ENCODE measurements around the gene METTL8. TPM values are rescaled to one million over a fixed set of nuclear protein-coding genes. Genes with fewer than 3 reads are reported as not detected.
"Not testable (repeated sequence)": the region's sequence is repeated elsewhere in the genome, so short reads cannot be mapped to it uniquely, and the experiment has no call there.

The METTL8 gene
- total RNA-seq, 1 experiment from 2014 or later, result 27.7 TPM

DNA sequence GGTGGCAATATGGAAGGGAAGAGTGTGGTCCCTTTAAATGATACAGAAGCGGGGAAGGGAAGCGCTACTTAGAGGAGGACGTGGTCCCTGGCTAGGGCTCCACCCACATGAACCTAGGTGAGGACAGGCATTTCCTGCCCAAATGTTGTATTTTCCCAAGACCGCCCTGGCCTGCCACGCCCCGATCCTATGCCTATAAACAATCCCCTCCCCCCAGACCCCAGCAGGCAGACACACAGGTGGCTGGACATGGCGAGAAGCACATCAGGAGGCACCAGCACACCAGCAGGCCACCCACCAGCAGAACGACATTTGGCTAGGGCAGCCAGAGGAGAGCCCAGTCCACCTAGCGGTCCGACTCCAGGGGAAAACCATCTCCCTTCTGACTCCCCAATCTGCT lies 47.2 kb downstream of the METTL8 start:
- Histone ChIP-seq H3K4me3 (ENCODE audit: low read depth in 2 of 2, low read length in 2 of 2) (no peak overlapping the region), H3K4me1 (ENCODE audit: control insufficient read depth, insufficient read depth, low read length) (peaks cover 3% of the 10 kb centered on the region), H3K9me3 (ENCODE audit: control insufficient read depth, insufficient read depth, low read depth, low read length) (no peaks in the 10 kb centered on the region), H3K36me3 (ENCODE audit: control insufficient read depth, insufficient read depth, low read length) (no peaks in the 10 kb centered on the region), H3K27ac (ENCODE audit: low read length) (no peak overlapping the region), H3K27me3 (ENCODE audit: control insufficient read depth, insufficient read depth, low read length) (no peaks in the 10 kb centered on the region)
- DNase-seq (ENCODE audit: low read depth, low spot score) (no peak), ATAC-seq (no peak)
- CTCF ChIA-PET, result interaction anchor here (0.7 to 1.0 kb wide), 3 partner anchors 29 to 411 kb away, joined by 3 to 4 read pairs (median 4); no protein-coding TSS in a partner anchor
- in situ Hi-C loops (cut with HindIII; ENCODE audit: low pct_unique_long_range_greater_than_20kb, low sequenced_read_pairs) (no loop called here), intact Hi-C loops (cut with micrococcal nuclease; ENCODE audit: unreplicated experiment) (no loop called here)
- TF ChIP-seq, protein P1, sequence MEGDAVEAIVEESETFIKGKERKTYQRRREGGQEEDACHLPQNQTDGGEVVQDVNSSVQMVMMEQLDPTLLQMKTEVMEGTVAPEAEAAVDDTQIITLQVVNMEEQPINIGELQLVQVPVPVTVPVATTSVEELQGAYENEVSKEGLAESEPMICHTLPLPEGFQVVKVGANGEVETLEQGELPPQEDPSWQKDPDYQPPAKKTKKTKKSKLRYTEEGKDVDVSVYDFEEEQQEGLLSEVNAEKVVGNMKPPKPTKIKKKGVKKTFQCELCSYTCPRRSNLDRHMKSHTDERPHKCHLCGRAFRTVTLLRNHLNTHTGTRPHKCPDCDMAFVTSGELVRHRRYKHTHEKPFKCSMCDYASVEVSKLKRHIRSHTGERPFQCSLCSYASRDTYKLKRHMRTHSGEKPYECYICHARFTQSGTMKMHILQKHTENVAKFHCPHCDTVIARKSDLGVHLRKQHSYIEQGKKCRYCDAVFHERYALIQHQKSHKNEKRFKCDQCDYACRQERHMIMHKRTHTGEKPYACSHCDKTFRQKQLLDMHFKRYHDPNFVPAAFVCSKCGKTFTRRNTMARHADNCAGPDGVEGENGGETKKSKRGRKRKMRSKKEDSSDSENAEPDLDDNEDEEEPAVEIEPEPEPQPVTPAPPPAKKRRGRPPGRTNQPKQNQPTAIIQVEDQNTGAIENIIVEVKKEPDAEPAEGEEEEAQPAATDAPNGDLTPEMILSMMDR (IDR thresholded peaks at IDR 0.05), result no peak
- TF ChIP-seq SIN3A (IDR thresholded peaks at IDR 0.05; ENCODE audit: borderline replicate concordance, insufficient read depth, low read depth, low read length) (no peak), TCF7L2 (IDR thresholded peaks at IDR 0.05; ENCODE audit: low read depth, low read length) (no peak), POLR2AphosphoS5 (IDR thresholded peaks at IDR 0.05; ENCODE audit: low read depth, low read length) (no peak)
- TF ChIP-seq, protein P2, sequence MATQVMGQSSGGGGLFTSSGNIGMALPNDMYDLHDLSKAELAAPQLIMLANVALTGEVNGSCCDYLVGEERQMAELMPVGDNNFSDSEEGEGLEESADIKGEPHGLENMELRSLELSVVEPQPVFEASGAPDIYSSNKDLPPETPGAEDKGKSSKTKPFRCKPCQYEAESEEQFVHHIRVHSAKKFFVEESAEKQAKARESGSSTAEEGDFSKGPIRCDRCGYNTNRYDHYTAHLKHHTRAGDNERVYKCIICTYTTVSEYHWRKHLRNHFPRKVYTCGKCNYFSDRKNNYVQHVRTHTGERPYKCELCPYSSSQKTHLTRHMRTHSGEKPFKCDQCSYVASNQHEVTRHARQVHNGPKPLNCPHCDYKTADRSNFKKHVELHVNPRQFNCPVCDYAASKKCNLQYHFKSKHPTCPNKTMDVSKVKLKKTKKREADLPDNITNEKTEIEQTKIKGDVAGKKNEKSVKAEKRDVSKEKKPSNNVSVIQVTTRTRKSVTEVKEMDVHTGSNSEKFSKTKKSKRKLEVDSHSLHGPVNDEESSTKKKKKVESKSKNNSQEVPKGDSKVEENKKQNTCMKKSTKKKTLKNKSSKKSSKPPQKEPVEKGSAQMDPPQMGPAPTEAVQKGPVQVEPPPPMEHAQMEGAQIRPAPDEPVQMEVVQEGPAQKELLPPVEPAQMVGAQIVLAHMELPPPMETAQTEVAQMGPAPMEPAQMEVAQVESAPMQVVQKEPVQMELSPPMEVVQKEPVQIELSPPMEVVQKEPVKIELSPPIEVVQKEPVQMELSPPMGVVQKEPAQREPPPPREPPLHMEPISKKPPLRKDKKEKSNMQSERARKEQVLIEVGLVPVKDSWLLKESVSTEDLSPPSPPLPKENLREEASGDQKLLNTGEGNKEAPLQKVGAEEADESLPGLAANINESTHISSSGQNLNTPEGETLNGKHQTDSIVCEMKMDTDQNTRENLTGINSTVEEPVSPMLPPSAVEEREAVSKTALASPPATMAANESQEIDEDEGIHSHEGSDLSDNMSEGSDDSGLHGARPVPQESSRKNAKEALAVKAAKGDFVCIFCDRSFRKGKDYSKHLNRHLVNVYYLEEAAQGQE (IDR thresholded peaks at IDR 0.05; ENCODE audit: insufficient read depth in 1 of 2, low read depth in 2 of 2, low read length in 1 of 2), result no peak
- no TSS peak for BruUV-seq (replicated peaks)
- POLR2A ChIA-PET, result no interaction called here

DNA sequence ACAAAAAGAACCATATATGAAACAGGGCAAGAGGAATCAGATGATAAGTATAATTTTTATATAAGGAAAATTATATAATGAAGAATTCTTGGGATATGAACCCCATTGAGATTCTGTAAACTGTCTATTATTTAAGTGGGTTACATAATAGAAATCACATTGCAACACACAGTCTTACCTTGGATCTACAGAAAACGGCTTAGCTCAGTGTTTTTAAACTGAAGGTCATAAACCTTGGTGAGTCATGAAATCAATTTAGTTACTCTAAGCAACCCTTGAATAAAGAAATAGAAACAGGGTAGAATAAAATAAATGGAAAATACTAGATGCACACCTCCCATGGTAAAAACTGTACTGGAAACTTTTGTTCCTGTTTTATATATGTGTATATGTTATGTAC lies 50.7 kb downstream of the METTL8 start:
- ChIA-PET CTCF (no interaction called here), POLR2A (interaction anchor here (0.5 kb wide), 1 partner anchor 561 kb away, joined by 4 read pairs; no protein-coding TSS in a partner anchor)
- H3K27ac ChIP-seq (ENCODE audit: low read length), result no peak overlapping the region
- H3K9me3 ChIP-seq (ENCODE audit: control insufficient read depth, insufficient read depth, low read depth, low read length), result no peaks in the 10 kb centered on the region
- H3K27me3 ChIP-seq (ENCODE audit: control insufficient read depth, insufficient read depth, low read length), result no peaks in the 10 kb centered on the region
- no peak for ATAC-seq
- no peak overlapping the region for H3K4me3 ChIP-seq (ENCODE audit: low read depth in 2 of 2, low read length in 2 of 2)
- H3K4me1 ChIP-seq (ENCODE audit: control insufficient read depth, insufficient read depth, low read length), result no peaks in the 10 kb centered on the region
- no peaks in the 10 kb centered on the region for H3K36me3 ChIP-seq (ENCODE audit: control insufficient read depth, insufficient read depth, low read length)
- intact Hi-C loops (cut with micrococcal nuclease; ENCODE audit: unreplicated experiment) (no loop called here), in situ Hi-C loops (cut with HindIII; ENCODE audit: low pct_unique_long_range_greater_than_20kb, low sequenced_read_pairs) (no loop called here)
- no peak for TF ChIP-seq SIN3A (IDR thresholded peaks at IDR 0.05; ENCODE audit: borderline replicate concordance, insufficient read depth, low read depth, low read length)
- TF ChIP-seq, protein P2 (IDR thresholded peaks at IDR 0.05; ENCODE audit: insufficient read depth in 1 of 2, low read depth in 2 of 2, low read length in 1 of 2), result no peak
- TF ChIP-seq, protein P1 (IDR thresholded peaks at IDR 0.05), result no peak
- TF ChIP-seq POLR2AphosphoS5 (IDR thresholded peaks at IDR 0.05; ENCODE audit: low read depth, low read length), result no peak
- no peak for TF ChIP-seq TCF7L2 (IDR thresholded peaks at IDR 0.05; ENCODE audit: low read depth, low read length)
- DNase-seq (ENCODE audit: low read depth, low spot score), result no peak
- no TSS peak for BruUV-seq (replicated peaks)

DNA sequence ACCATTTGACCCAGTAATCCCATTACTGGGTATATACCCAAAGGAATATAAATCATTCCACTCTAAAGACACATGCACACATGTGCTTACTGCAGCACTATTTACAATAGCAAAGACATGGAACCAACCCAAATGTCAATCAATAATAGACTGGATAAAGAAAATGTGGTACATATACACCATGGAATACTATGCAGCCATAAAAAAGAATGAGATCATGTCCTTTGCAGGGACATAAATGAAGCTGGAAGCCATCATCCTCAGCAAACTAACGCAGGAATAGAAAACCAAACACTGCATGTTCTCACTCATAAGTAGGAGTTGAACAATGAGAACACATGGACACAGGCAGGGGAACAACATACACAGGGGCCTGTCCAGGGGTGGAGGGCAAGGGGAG lies 51.6 kb downstream of the METTL8 start:
- BruUV-seq (replicated peaks); CTCF ChIA-PET: not testable (repeated sequence)

DNA sequence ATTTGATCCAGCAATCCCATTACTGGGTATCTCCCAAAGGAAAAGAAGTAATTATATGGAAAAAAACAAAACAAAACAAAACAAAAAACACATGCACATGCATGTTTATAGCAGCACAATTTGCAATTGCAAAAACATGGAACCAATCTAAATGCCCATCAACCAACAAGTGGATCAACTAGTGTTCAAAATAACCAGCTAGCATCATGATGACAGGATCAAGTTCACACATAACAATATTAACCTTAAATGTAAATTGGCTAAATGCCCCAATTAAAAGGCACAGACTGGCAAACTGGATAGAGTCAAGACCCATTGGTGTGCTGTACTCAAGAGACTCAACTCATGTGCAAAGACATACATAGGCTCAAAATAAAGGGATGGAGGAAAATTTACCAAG lies 55.9 kb downstream of the METTL8 start:
- H3K27ac ChIP-seq (ENCODE audit: low read length); intact Hi-C loops (cut with micrococcal nuclease; ENCODE audit: unreplicated experiment); H3K4me3 ChIP-seq (ENCODE audit: low read depth in 2 of 2, low read length in 2 of 2); H3K4me1 ChIP-seq (ENCODE audit: control insufficient read depth, insufficient read depth, low read length); CTCF ChIA-PET; H3K9me3 ChIP-seq (ENCODE audit: control insufficient read depth, insufficient read depth, low read depth, low read length); in situ Hi-C loops (cut with HindIII; ENCODE audit: low pct_unique_long_range_greater_than_20kb, low sequenced_read_pairs); H3K27me3 ChIP-seq (ENCODE audit: control insufficient read depth, insufficient read depth, low read length); BruUV-seq (replicated peaks); ATAC-seq; POLR2A ChIA-PET; H3K36me3 ChIP-seq (ENCODE audit: control insufficient read depth, insufficient read depth, low read length); DNase-seq (ENCODE audit: low read depth, low spot score): not testable (repeated sequence)

More for the DNA sequence above, 51.6 kb downstream of the METTL8 start:
- POLR2A ChIA-PET; H3K9me3 ChIP-seq (ENCODE audit: control insufficient read depth, insufficient read depth, low read depth, low read length); H3K27me3 ChIP-seq (ENCODE audit: control insufficient read depth, insufficient read depth, low read length); H3K4me3 ChIP-seq (ENCODE audit: low read depth in 2 of 2, low read length in 2 of 2); H3K27ac ChIP-seq (ENCODE audit: low read length); ATAC-seq; intact Hi-C loops (cut with micrococcal nuclease; ENCODE audit: unreplicated experiment); in situ Hi-C loops (cut with HindIII; ENCODE audit: low pct_unique_long_range_greater_than_20kb, low sequenced_read_pairs); H3K4me1 ChIP-seq (ENCODE audit: control insufficient read depth, insufficient read depth, low read length); DNase-seq (ENCODE audit: low read depth, low spot score); H3K36me3 ChIP-seq (ENCODE audit: control insufficient read depth, insufficient read depth, low read length): not testable (repeated sequence)
